T-helper 1 cell (primary cell): ENCODE measurements around the gene ATP2C1.
"Not testable (repeated sequence)": the region's sequence is repeated elsewhere in the genome, so short reads cannot be mapped to it uniquely, and the experiment has no call there.

Experiments used
- DNase-seq, 5 donors: peaks; one replicate each; pipeline ENCODE4 v3.0.0-alpha.2; 2012 to 2020

ATP2C1 gene

GRCh38 chr3:130939753-130940152 lies 45.9 kb downstream of the ATP2C1 start:
- no peak for DNase-seq

GRCh38 chr3:130941793-130942192 lies 47.9 kb downstream of the ATP2C1 start:
- DNase-seq = no peak

- DNase-seq = no peak
Observed at GRCh38 chr3:130946882-130947281, 53.0 kb downstream of the ATP2C1 start.

GRCh38 chr3:130948001-130948773 lies 54.3 kb downstream of the ATP2C1 start:
- DNase-seq = no peak

- peak in 1 of 5 donors; percentile 32 for DNase-seq
Observed at GRCh38 chr3:130948929-130949328, 55.0 kb downstream of the ATP2C1 start.

GRCh38 chr3:130950124-130950523 lies 56.2 kb downstream of the ATP2C1 start:
- no peak for DNase-seq

- DNase-seq = no peak
Observed at GRCh38 chr3:130950641-130951040, 56.8 kb downstream of the ATP2C1 start.

GRCh38 chr3:130955481-130955880 lies 61.6 kb downstream of the ATP2C1 start:
- no peak for DNase-seq

- DNase-seq = no peak
Observed at GRCh38 chr3:130956281-130956680, 62.4 kb downstream of the ATP2C1 start.

- no peak for DNase-seq
Observed at GRCh38 chr3:130956721-130957120, 62.8 kb downstream of the ATP2C1 start.

GRCh38 chr3:130960139-130960795 lies 66.4 kb downstream of the ATP2C1 start:
- no peak for DNase-seq

GRCh38 chr3:130961458-130961857 lies 67.6 kb downstream of the ATP2C1 start:
- no peak for DNase-seq

- DNase-seq = no peak
Observed at GRCh38 chr3:130963444-130963843, 69.6 kb downstream of the ATP2C1 start.

GRCh38 chr3:130963878-130964277 lies 70.0 kb downstream of the ATP2C1 start:
- DNase-seq = no peak

GRCh38 chr3:130967281-130967680 lies 73.4 kb downstream of the ATP2C1 start:
- DNase-seq = no peak

- DNase-seq = no peak
Observed at GRCh38 chr3:130968221-130968620, 74.3 kb downstream of the ATP2C1 start.

GRCh38 chr3:130969621-130970020 lies 75.7 kb downstream of the ATP2C1 start:
- DNase-seq = no peak

- DNase-seq = no peak
Observed at GRCh38 chr3:130971208-130971607, 77.3 kb downstream of the ATP2C1 start.

GRCh38 chr3:130972592-130972991 lies 78.7 kb downstream of the ATP2C1 start:
- not testable (repeated sequence) for DNase-seq

- DNase-seq = no peak
Observed at GRCh38 chr3:130973406-130973805, 79.5 kb downstream of the ATP2C1 start.

- DNase-seq = no peak
Observed at GRCh38 chr3:130974201-130974600, 80.3 kb downstream of the ATP2C1 start.

GRCh38 chr3:130975251-130975650 lies 81.4 kb downstream of the ATP2C1 start:
- no peak for DNase-seq

- DNase-seq = no peak
Observed at GRCh38 chr3:130976706-130977105, 82.8 kb downstream of the ATP2C1 start.

- no peak for DNase-seq
Observed at GRCh38 chr3:130979117-130979516, 85.2 kb downstream of the ATP2C1 start.
